ENCODE results near the gene PYCARD.

GRCh38 chr16:31192856-31193642 lies 9.5 kb downstream of the PYCARD start:
- TF ChIP-seq CTCF (IDR thresholded peaks at IDR 0.05; ENCODE audit: low read depth, low read length) = no peak
- TF ChIP-seq EZH2phosphoT487 (IDR thresholded peaks at IDR 0.05; ENCODE audit: low read depth) = no peak
